B cell (primary cell): ENCODE data around the gene DNAI2. TPM values are rescaled to one million over a fixed set of nuclear protein-coding genes. Genes with fewer than 3 reads are reported as not detected.

Experiments used
- ATAC-seq: fragments of 200-7000 bp; cut with Tn5 transposase; one replicate; pipeline ENCODE4 v1.10.0; 2021; ENCODE audit warnings: low read depth, mild to moderate bottlenecking, moderate number of reproducible peaks, moderate library complexity
- CTCF ChIA-PET: fragments of 350-600 bp; sonication (Branson Sonifier 250); formaldehyde crosslinking; loops from one replicate; lab custom pipeline; 2021; ENCODE audit warnings: antibody characterized with exemption, inconsistent platforms; lab: Charles Lee
- POLR2A ChIA-PET: fragments of 350-600 bp; sonication (Branson Sonifier 250); formaldehyde crosslinking; loops from one replicate; lab custom pipeline; 2021; ENCODE audit warnings: antibody characterized with exemption; lab: Charles Lee
- DNase-seq: peaks from one replicate; pipeline ENCODE4 v3.0.0; 2013
- H2AFZ ChIP-seq: 2 replicates; pipeline ENCODE4 v1.6.1; 2012; ENCODE audit warnings: mild to moderate bottlenecking, low read depth, low read length; ENCODE audit not compliant: insufficient read depth, poor library complexity, severe bottlenecking
- H3K27ac ChIP-seq, 2 donors: 1 replicate in 1 of 2; 2 replicates in 1 of 2; pipeline ENCODE4 v1.5.1; 2012 to 2013; ENCODE audit warnings: low read length in 2 of 2, mild to moderate bottlenecking in 2 of 2, moderate library complexity in 1 of 2
- H3K27me3 ChIP-seq, 4 experiments: fragments of 200-600 bp in 1 of 4; sonication (generic) in 1 of 4; replicated peaks in 1 of 4; 1 replicate in 2 of 4; 2 replicates in 2 of 4; pipeline versions ENCODE4 v1.6.1 to v1.7.0; 2013 to 2016; ENCODE audit warnings: low read length in 3 of 4, mild to moderate bottlenecking in 2 of 4, mixed read lengths in 1 of 4, moderate library complexity in 1 of 4; ENCODE audit not compliant: insufficient read depth in 4 of 4, control insufficient read depth in 3 of 4; ENCODE audit errors: control extremely low read depth in 1 of 4
- H3K36me3 ChIP-seq, 2 experiments: replicated peaks in 1 of 2; 1 replicate in 1 of 2; 2 replicates in 1 of 2; pipeline versions ENCODE4 v1.6.1 to v1.7.1; 2013; ENCODE audit warnings: low read length in 1 of 2; ENCODE audit not compliant: insufficient read depth in 2 of 2, control insufficient read depth in 1 of 2; ENCODE audit errors: control extremely low read depth in 1 of 2, extremely low read depth in 1 of 2
- H3K4me1 ChIP-seq, 2 donors: fragments of 200-600 bp in 1 of 2; sonication (generic) in 1 of 2; 1 replicate in 1 of 2; 2 replicates in 1 of 2; pipeline versions ENCODE4 v1.5.1 to v1.6.1; 2013 to 2017; ENCODE audit warnings: low read length in 2 of 2; ENCODE audit not compliant: control insufficient read depth in 2 of 2, insufficient read depth in 2 of 2
- H3K4me2 ChIP-seq: replicated peaks from 2 replicates; pipeline ENCODE3; 2012; ENCODE audit warnings: mild to moderate bottlenecking, low read depth, low read length; ENCODE audit not compliant: poor library complexity, severe bottlenecking
- H3K4me3 ChIP-seq, 5 experiments: fragments of 200-600 bp in 1 of 5; sonication (generic) in 1 of 5; 1 replicate in 3 of 5; 2 replicates in 2 of 5; pipeline versions ENCODE4 v1.5.1 to v1.7.0; 2011 to 2016; ENCODE audit warnings: low read length in 4 of 5, mild to moderate bottlenecking in 4 of 5, low read depth in 2 of 5, control low read depth in 1 of 5, moderate library complexity in 1 of 5; ENCODE audit not compliant: insufficient read depth in 1 of 5; ENCODE audit errors: control extremely low read depth in 1 of 5, extremely low read depth in 1 of 5
- H3K79me2 ChIP-seq: fragments of 200-600 bp; sonication (generic); one replicate; pipeline ENCODE4 v1.6.0; 2016; ENCODE audit warnings: low read length; ENCODE audit not compliant: control insufficient read depth, insufficient read depth
- H3K9ac ChIP-seq: fragments of 200-600 bp; sonication (generic); 2 replicates; pipeline ENCODE4 v1.6.1; 2017; ENCODE audit warnings: mild to moderate bottlenecking, low read length, moderate library complexity
- H3K9me3 ChIP-seq, 3 donors: one replicate each; pipeline versions ENCODE4 v1.6.1 to v1.7.1; 2013; ENCODE audit warnings: low read length in 2 of 3; ENCODE audit not compliant: control insufficient read depth in 2 of 3, insufficient read depth in 1 of 3; ENCODE audit errors: control extremely low read depth in 1 of 3
- H4K20me1 ChIP-seq: 2 replicates; pipeline ENCODE4 v1.6.0; 2012; ENCODE audit warnings: mild to moderate bottlenecking, low read length; ENCODE audit not compliant: insufficient read depth, control insufficient read depth, poor library complexity, severe bottlenecking
- H3K27ac Mint-ChIP-seq: one replicate; pipeline ENCODE4 v1.8.0; 2021; ENCODE audit warnings: mixed read lengths
- H3K27me3 Mint-ChIP-seq: one replicate; pipeline ENCODE4 v1.8.0; 2021; ENCODE audit warnings: mixed read lengths
- H3K4me1 Mint-ChIP-seq: one replicate; pipeline ENCODE4 v1.8.0; 2021; ENCODE audit warnings: mixed read lengths
- H3K4me3 Mint-ChIP-seq: one replicate; pipeline ENCODE4 v1.8.0; 2021; ENCODE audit warnings: mixed read lengths
- H3K9me3 Mint-ChIP-seq: one replicate; pipeline ENCODE4 v1.8.0; 2022; ENCODE audit warnings: mixed read lengths; ENCODE audit not compliant: insufficient read depth
- EZH2 ChIP-seq: IDR thresholded peaks from 2 replicates; pipeline ENCODE4 v1.6.1; 2012; ENCODE audit warnings: borderline replicate concordance, low read depth, mild to moderate bottlenecking, moderate library complexity, low read length; ENCODE audit not compliant: insufficient read depth, poor library complexity, severe bottlenecking
- WGBS: methylation state at CpG from one replicate; pipeline ENCODE4 v1.1.5; 2013; ENCODE audit warnings: missing lambda C conversion rate; ENCODE audit not compliant: insufficient coverage; 5-methylcytosine and 5-hydroxymethylcytosine counted together
- intact Hi-C: fragments of 100-400 bp; cut with micrococcal nuclease; formaldehyde crosslinking; loops from one replicate; pipeline ENCODE4 v1.10.0; 2022
- polyA plus RNA-seq: library from polyadenylated mRNA; depleted of rRNA; stranded (reverse); fragments of >200 nt; gene quantifications from 2 replicates; pipeline ENCODE4 v1.2.3, GENCODE V29; 2012
- total RNA-seq, 2 donors: library from RNA; stranded (reverse); fragments of 120-200 nt in 1 of 2; gene quantifications; 1 replicate in 1 of 2; 2 replicates in 1 of 2; pipeline versions ENCODE4 v1.2.3 to v1.2.4, GENCODE V29; 2013 to 2022
- TF ChIP-seq, protein P1 (sequence below): fragments of 200-600 bp; IDR thresholded peaks from one replicate; pipeline ENCODE4 v1.8.0; 2022; ENCODE audit warnings: antibody characterized with exemption, mild to moderate bottlenecking

DNAI2 gene
- total and polyA plus RNA-seq, 2 donors (not counting 1 experiment from before 2014, with no cell fraction given) = not detected

DNA sequence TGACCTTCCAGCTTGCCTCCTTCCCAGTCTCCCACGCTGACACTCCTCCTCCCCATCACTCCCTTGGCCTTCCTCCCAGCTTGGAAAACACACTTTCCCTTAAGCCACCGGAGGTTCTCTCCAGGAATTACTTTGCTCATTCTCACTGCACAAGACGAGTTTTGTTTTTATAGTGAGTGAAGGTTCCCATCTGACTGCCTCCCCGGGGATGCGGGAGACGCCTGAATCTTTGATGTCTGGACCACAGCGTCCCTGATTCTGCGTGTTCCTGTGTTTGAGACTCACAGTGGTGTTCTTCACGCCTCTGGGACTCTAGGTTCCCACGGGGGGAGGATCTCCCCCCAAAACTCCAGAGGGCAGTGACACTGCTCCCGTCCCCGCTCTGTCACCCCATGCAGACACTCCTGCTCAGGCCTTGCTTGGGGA is 2.0 kb downstream of the DNAI2 start:
- no peak overlapping the region for H2AFZ ChIP-seq
- POLR2A ChIA-PET = no interaction called here
- H3K4me3 ChIP-seq = no peak overlapping the region
- peaks cover 37% of the 10 kb centered on the region for H3K27me3 Mint-ChIP-seq
- no peaks in the 10 kb centered on the region for H3K9me3 ChIP-seq
- peaks cover 0 to 9% (median 0%) of the 10 kb centered on the region in 4 experiments for H3K27me3 ChIP-seq
- H3K9ac ChIP-seq = no peak overlapping the region
- DNase-seq = no peak
- H3K27ac ChIP-seq = no peak overlapping the region
- TF ChIP-seq, protein P1, sequence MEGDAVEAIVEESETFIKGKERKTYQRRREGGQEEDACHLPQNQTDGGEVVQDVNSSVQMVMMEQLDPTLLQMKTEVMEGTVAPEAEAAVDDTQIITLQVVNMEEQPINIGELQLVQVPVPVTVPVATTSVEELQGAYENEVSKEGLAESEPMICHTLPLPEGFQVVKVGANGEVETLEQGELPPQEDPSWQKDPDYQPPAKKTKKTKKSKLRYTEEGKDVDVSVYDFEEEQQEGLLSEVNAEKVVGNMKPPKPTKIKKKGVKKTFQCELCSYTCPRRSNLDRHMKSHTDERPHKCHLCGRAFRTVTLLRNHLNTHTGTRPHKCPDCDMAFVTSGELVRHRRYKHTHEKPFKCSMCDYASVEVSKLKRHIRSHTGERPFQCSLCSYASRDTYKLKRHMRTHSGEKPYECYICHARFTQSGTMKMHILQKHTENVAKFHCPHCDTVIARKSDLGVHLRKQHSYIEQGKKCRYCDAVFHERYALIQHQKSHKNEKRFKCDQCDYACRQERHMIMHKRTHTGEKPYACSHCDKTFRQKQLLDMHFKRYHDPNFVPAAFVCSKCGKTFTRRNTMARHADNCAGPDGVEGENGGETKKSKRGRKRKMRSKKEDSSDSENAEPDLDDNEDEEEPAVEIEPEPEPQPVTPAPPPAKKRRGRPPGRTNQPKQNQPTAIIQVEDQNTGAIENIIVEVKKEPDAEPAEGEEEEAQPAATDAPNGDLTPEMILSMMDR = no peak
- TF ChIP-seq EZH2 = no peak
- WGBS = 85% methylated on average over 6 of the region's 12 CpGs
- no peak overlapping the region for H3K4me2 ChIP-seq
- no peaks in the 10 kb centered on the region for H4K20me1 ChIP-seq
- no peak overlapping the region for H3K27ac Mint-ChIP-seq
- H3K36me3 ChIP-seq = no peaks in the 10 kb centered on the region
- intact Hi-C loops = no loop called here
- no peak for ATAC-seq
- CTCF ChIA-PET = interaction anchor here (0.9 kb wide), 1 partner anchor 25 kb away, joined by 3 read pairs; no protein-coding TSS in a partner anchor
- peaks cover 16% of the 10 kb centered on the region for H3K4me1 Mint-ChIP-seq
- H3K4me3 Mint-ChIP-seq = no peak overlapping the region
- peaks cover 12 to 23% of the 10 kb centered on the region in 2 donors for H3K4me1 ChIP-seq
- no peaks in the 10 kb centered on the region for H3K79me2 ChIP-seq
- no peaks in the 10 kb centered on the region for H3K9me3 Mint-ChIP-seq

DNA sequence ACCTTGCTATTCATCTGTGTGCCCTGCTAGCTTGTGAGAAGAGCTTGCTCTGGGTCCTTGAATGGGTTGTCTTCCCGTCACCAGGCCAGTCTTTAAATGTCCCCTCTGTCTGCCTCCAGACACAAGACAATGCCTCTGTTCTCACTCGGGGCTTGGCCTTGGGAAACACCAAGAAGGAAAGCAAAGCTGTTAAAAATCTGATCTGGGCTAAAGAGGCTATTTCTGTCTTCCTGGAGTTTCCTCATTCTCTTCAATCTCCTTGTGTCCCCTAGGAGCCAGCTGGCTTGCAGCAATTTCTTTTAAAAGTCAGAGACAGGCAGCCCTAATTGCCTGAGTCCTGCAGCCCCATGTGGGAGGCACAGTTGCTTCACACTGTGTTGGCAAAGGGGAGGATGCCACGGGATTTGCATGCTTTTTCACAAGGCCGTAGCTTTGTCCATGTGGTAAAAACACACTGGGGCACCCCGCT is 2.5 kb downstream of the DNAI2 start:
- TF ChIP-seq EZH2 = no peak
- TF ChIP-seq, protein P1 = no peak
- Mint-ChIP-seq H3K27ac (no peak overlapping the region), H3K27me3 (peaks cover 37% of the 10 kb centered on the region), H3K4me3 (no peak overlapping the region), H3K9me3 (no peaks in the 10 kb centered on the region), H3K4me1 (peaks cover 16% of the 10 kb centered on the region)
- DNase-seq (no peak), ATAC-seq (no peak)
- CTCF ChIA-PET = no interaction called here
- intact Hi-C loops = no loop called here
- Histone ChIP-seq H3K4me3 (no peak overlapping the region), H3K27ac (no peak overlapping the region), H3K9ac (no peak overlapping the region), H3K9me3 (no peaks in the 10 kb centered on the region), H3K4me2 (no peak overlapping the region), H3K36me3 (no peaks in the 10 kb centered on the region), H3K79me2 (no peaks in the 10 kb centered on the region), H4K20me1 (no peaks in the 10 kb centered on the region), H3K4me1 (peaks cover 12 to 23% of the 10 kb centered on the region in 2 donors), H3K27me3 (peaks cover 0 to 9% (median 0%) of the 10 kb centered on the region in 4 experiments), H2AFZ (no peak overlapping the region)
- 73% methylated on average over 5 of the region's 5 CpGs for WGBS
- POLR2A ChIA-PET = no interaction called here
